Stromal cell of bone marrow (primary cell): ENCODE measurements around the gene OR52H1.

Source experiments
- DNase-seq: peaks from one replicate; pipeline ENCODE4 v3.0.0-alpha.2; 2012; ENCODE audit warnings: low read depth

Gene OR52H1

DNA sequence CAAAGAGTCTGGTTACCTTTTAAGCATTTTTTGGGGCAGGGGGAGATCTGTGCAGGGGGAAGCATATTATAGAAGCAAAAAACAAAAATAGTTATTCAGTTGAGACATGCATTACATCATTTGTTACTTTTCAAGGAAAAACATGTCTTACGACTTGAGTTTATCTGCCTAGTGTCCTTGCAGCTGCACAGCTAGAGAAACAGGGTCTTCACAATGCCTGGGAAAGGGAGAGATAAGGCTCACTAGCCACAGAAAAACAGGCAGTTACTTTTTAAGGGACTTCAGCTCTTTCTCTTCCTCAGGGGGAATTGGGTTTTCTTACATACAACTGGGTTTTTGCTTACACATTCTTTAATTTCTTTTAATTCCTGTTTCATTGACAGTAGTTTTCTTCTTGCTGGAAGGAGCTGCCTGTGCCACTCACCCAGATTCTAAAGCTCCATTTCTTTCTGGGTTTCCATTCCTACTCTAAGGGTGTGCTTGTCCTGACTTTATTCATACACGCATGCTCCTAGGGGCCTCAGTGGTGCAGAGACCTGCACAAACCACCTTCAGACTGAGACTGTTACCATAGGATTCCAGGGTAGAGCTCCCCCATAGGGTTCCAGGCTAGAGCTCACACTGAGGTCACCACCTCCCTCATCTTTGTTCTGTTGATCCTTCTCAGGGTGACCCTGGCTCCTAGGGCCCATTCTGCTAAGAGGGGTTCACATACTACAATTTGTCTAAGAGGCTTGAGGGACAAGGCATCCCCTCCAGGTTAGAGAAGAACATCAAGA lies 17.1 kb downstream of the OR52H1 start:
- DNase-seq: no peak

DNA sequence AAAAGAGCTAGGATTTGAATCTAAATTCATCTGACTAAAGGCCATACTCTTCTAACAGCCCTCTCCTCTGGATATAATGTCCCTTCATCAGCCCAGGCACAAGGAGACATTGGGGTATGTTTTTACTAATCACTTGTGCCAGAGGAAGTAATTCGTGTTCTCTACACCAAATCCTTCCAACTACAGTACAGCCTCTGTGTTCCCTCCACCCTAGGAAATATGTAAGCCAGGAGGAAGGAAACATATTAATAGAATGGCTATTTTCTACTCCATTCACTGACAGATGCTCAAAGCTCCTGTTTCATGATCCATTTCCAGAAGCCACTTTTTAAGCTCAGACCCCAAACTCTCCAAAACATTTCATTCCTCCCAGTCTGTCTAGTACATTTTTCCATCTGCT lies 19.8 kb downstream of the OR52H1 start:
- DNase-seq: no peak

DNA sequence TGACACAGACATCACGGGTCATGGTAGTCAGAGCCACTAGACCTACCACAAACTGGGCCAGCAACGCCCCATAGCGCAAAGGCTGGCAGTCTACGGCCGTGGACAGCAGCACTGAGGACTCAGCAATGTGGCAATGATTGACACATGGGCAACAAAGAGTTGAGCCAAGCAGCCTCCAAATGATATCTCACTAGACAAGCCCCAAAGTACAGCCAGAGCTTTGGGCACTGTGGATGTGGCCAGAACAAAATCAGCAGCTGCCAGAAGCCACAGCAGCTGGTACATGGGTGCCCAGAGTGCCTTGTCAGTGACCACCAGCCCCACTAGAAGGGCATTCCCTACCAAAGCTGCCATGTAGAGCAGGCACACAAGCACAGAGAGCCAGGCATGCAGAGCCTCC lies 20.6 kb downstream of the OR52H1 start:
- no peak for DNase-seq

DNA sequence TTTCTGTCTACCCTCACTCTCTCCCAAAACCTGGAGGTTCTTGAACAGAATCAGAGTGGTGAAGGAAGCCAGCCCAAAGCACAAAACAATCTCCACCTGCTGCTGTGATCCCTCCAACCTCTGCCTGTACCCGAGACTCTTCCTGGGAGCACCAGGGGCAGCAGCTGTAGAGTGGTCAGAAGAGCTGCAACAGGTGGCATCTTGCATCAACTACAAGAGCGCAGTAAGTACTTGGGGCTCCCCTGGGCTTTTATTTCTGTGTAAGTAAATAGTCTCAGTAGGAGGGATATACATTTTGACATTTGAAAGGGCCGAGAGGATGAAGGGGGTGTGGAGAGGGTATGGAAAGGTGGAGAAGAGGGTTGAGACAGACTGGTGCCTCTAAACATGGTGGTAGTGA lies 23.6 kb downstream of the OR52H1 start:
- DNase-seq: no peak

DNA sequence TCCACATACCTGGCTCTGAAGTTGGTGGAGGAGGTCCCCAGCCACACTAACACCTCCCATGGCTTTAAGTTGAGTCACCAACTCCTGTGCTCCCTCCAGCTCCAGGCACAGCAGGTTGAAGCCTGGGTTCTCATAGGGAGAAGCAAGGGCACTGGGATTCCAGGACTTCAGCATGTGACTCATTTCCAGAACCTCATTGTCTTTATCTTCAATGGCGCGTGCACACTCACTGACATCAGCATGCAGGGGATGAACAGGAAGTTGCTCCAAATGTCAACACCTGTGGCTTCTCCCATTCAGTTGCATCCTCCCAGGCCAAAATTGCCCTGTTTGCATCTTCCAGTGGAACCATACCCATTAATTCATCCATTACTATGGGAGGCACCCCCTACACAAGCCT lies 26.0 kb downstream of the OR52H1 start:
- DNase-seq: no peak

DNA sequence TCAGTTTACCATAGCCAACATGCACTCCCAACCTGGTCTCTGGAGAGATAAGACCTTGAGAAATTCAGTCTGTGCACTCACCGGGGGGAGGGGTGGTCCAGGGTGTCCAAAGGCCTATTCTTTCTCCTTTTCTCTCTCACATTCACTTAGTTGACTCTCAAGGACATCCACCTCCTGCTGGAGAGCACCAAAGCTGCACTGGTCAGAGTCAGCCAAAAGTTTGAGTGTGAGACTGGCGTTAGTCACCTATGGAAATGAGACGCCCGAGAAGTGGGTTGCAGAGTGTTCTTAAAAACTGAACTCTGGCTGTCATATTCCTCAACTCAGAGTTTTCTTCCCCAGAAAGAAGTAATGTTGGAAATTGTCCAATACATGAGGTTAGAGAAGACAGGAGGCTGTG lies 26.8 kb downstream of the OR52H1 start:
- DNase-seq: no peak

DNA sequence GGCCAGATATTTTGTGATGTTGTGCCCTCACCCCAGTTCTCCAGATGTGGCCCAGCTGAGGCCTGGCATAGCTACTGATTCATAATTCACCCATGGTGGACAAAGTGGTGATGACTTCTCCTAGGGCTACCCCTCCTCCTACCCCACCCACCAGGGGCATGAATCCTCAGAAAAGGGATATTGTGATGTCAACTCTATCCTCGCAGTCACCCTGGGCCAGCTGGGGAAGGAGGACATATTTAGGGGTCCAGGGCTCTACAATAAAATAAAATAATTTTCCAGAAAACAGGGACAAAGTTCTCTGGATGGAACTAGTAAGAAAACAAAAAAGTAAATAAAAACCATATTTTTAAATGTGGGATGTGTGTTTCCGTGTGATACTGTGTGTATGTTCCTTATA lies 31.7 kb downstream of the OR52H1 start, which contains the start of gene UBQLNL:
UBQLNL (minus strand) TSS at position 101 of the 400 bp plus-strand sequence. CDS start 258 bp downstream, outside the sequence.
- no peak for DNase-seq

DNA sequence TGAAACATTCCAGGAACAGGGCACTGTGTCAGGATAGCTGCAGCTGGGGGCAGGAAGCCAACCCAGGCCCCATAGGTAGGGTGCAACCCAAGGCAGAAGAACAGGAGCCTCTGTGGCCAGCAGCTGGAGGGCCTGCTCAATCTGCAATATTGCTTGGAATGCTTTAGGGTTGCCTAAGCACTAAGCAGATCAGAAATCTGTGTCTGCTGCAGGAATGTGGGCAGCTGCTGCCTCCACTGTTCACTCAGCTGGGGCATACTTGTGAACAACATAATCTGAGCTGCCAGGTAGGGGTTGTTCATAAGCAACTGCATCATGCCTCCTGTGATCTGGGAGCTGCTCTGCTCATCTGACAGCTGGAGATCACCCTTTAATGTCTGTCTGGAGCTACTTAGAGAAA lies 33.5 kb downstream of the OR52H1 start:
- no peak for DNase-seq

DNA sequence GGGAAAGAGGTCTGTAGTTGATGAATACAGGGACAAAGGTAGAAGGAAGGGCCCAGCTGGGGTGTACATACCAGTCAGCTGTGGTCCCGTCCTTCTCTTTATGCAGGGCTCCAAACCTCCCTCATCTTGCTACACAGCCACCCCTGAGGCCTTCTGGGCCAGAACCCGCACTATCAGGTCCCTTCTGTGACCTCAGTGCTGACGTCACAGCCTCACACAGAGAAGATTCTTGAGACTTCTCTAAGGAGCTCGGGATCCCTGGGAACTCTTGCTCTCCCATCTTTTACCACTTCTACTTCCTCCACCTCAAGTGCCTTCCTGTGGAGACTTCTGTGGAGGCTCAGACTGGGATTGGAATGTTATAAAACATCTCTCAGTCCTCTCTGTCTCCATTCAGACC lies 38.5 kb downstream of the OR52H1 start, which contains the start of gene UBQLN3:
UBQLN3 (minus strand) TSS at position 155 of the 400 bp plus-strand sequence. CDS start 399 bp downstream, outside the sequence.
- DNase-seq: no peak

DNA sequence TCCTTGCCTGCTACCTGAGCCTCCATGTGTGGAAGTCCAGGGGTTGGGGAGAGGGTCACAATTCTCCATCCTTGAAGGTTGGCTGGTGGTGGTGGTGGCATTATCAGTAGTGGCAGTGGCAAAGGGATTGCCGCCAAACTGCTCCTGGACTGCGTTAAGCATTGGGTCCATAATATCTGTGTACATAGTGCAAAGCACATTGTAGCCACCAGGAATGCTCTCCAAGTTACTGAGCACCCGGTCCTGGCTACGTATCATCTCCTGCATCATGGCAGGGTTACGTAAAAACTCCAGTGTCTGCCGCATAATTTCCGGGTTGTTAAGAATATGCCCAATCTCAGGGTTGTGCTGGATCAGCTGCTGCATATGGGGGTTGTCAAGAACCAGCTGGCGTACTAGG lies 39.7 kb downstream of the OR52H1 start:
- no peak for DNase-seq

DNA sequence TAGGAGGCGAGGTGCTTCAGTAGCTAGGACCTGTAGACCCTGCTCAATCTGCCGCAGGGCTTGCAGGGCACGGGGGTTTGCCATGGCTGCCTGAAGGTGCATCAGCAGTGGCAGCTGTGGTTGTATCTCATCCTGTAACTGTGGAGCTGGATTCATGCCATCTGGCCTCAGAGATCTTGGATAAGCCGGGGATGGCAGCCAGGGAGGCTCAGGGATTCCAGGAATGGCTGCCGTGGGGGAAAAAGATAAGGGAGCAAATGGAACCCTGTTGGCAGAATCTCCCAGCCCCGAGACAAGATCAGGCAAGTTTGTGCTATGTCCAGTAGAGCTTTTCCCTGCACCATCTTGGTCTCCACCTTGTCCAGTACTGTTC lies 40.4 kb downstream of the OR52H1 start:
- DNase-seq: no peak

DNA sequence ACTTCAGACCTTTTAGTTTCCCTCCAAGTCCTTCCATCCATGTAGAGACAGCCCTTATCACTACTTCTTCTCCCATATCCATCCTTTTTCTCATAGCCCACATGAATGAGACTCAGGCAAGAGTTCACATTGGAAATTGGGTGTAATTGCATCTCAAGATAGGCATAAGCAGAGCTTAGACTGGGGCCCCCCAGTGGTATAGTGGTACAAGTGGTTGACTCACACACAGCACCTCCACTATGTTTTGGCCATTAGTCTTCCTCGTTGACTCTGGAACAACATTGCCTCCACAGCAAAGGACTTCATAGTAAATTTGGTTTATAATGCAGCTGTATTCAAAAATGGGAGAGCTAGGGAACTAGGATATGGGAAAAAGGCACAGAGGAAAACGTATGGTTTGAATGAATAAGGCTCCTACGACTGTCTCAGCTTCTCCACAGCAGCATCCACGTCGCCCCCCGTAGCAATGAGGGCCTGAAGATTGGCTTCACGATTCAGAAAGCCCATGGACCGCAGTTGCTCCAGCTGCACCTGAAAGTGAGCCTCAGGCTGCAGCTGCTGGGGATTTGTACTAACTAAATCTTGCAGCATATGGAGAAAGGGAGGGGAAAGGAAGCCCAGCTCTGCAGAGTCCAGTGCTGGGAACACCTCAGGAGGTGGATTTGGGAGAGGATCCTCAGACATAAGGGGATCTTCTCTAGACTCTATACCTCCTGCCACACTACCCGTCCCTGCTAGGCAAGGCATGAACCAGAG lies 41.0 kb downstream of the OR52H1 start:
- no peak for DNase-seq

DNA sequence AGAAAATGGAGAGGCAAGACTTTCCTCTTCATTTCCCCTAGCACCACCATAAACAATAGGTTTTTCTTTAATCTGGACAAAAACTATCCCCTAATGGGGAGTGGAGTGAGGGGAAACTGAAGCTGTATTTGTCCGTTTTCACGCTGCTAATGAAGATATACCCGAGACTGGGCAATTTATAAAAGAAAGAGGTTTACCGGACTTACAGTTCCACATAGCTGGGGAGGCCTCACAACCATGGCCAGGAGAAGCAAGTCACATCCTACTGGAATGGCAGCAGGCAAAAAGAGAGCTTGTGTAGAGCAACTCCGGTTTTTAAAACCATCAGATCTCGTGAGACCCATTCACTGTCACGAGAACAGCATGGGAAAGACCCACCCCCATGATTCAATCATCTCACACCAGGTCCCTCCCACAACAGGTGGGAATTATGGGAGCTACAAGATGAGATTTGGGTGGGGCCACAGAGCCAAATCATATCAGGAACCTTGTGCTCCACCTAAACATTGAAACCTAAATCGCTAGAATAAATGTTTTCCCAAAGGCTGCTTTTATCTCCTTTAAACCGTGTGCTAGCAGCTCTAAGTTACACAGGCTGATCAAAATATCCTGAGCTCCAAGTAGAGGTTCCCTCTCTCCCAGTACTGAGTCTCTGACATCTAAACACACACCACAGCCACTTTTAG lies 42.8 kb downstream of the OR52H1 start:
- no peak for DNase-seq

DNA sequence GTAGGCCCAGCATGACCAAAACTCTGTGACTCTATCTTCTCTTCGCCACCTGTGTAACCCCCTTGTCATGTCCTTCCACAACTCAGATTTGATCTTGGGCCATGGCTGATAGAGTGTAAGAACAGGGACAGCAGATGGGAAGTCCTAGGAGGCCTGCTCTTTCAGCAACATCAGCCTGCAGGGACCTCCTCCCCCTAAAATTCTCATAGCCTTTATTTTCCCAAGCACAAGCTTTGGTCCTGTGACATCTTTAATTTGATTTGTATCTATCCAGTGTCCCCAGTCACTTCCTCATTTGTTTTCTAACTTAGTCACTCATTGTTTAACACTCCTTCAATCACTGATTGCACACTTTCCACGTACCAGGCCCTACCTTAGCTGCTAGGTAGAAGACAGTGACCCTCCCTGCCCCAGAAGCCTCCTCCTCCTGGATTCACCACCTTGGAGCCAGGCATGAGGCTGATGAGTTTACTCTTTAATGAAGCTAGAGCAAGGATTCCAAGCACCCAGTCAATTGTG lies 43.9 kb downstream of the OR52H1 start:
- no peak for DNase-seq

DNA sequence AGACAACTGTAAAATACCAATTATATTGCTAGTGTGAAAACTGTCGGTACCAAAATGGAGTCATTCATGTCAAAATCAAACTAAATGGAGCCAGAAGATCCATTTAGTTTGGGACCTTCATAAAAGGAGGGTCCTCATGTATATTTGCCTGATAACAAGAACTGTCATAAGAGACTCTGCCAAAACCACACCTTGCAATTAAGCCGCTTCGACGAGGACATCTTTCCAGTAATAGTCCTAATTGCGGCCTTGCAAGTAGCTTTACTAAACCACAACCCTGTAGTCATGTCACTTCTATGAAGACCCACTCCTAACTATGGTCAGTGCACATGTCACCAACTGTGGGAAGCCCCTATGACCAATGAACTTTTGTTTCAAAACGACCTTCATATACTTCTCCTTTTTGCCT lies 47.9 kb downstream of the OR52H1 start:
- no peak for DNase-seq

DNA sequence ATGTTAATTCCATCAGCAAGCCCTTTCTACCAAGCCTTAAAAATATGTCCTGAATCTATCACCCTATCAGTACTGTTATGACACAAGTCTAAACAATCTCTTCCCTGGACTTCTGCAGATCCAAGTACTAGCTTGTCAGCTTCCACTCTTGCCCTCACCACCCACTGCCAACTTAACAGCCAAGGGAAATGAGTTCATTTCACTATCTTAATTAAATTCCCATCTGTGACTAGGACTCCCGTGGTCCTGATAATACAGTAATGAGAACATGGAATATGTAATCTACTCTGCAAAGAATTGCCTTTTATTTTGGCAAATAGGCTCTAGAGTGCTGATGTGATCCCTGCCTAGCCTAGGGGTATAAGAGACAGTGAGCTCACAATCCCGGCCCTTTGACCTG lies 48.7 kb downstream of the OR52H1 start:
- DNase-seq: no peak
